ENCODE results near the gene EPHX1.
"Not testable (repeated sequence)": the region's sequence is repeated elsewhere in the genome, so short reads cannot be mapped to it uniquely, and the experiment has no call there.

EPHX1 gene

DNA sequence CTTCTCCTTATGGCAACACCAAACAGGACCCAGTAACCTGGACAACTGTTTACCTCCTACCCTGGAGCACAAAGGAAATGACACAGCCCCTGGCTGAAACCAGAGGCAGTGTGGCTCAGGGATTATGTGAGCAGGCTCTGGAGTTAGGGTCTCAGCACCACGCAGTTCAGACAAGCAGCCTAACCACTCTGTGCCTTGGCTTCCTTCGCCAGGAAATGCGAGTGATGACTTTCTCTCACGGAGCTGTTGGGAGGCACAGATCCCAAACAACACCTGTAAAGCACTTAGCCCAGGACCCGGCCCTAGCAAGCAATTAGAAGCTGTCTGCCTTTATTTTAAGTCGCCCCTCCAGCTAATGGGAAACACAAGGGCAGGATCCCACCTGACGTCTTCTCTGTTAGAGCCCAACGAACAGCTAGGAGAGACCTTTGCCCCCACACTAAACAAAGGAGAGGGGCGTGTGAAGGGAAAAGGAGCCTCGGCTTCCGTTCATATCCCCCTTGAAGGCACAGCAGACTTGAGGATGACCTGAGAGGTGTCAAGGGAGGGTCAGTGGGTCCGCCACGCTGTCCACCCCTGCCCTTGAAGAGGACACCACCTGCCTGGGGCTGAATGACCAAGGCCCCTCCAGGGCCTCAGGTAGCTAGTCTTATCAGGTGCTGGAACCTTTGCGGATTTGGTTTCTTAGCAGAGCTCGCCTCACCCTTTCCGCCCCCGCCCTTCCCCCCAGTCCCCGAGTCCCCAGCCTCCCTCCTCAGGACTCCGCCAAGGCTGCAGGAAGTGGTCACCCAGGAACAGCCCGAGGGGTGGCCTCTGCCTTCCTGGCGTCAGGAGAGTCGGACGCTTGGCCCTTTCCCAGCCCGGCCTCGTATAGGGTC, 71.4 kb downstream of the EPHX1 start:
- DNase-seq (ENCODE audit: low spot score), result peak; percentile 58

DNA sequence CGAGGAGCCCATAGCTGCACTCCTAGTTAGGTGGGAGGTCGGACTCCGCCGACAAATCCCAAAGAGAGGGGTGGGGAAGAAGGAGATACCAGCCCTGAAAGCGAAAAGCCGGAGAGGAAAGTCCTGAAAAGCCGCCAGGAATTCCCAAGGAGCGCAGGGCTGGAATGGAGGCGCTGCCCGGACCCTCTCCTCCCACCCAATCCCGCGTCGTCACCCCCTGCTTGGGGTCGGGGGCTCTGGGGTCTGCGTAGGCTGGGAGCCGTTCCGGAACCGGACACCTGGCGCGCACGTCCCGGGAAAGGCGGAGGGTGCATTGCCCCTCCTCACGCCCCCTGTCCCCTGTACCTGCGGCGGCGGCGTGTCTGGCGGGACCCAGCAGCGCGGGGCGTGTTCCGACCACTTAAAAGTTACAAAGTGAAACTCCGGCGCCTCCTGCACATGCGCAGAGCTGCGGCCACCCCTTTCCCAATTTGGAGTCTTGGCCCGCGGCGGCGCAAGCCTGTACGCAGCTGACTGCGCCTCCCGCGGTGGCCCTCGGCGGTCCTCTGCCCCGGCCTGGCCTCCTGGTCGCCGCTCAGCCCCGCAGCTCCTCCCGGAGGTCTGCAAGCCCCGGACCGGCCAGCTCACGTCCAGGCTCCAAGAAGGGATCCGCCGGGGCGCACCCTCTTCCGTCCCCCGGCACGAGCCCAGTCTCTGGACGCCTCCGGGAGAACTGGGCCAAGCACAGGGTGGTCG, 72.2 kb downstream of the EPHX1 start, which contains the start of gene TMEM63A:
TMEM63A (minus strand) TSS at position 422 of the 735 bp plus-strand sequence. CDS start 4,800 bp downstream, outside the sequence.
- peak; percentile 90 for DNase-seq (ENCODE audit: low spot score)

- no peak for DNase-seq (ENCODE audit: low spot score)
These were observed 73.0 kb downstream of the EPHX1 start for GRCh38 chr1:225882694-225883615.

DNA sequence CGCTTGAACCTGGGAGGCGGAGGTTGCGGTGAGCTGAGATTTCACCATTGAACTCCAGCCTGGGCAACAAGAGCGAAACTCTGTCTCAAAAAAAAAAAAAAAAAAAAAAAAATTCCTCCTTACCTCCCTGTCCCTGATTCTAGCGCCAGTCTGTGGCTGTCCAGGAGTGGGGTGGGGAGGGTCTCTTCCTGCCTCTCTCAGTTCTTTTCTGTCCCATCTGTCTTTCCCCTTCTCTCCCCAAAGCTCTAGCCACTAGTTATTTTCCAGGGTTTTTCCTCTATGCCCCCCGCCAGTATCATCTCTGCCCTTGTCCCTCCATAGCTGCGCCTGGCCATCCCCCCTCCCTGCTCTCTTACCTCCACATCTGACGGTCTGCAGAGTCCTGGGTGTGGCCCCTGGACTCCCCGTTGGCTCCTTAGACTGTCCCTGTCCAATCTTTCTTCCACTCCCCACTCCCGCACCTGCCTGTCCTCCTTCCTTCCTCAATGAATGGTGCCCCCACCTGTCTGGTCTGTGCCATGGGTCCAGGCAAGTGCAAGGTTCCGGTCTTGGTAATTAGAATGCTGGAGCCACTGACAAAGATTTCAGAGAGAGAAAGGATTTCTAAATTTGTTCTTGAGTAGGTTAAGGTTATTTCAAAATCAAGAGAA, 73.8 kb downstream of the EPHX1 start:
- DNase-seq (ENCODE audit: low spot score), result no peak

DNA sequence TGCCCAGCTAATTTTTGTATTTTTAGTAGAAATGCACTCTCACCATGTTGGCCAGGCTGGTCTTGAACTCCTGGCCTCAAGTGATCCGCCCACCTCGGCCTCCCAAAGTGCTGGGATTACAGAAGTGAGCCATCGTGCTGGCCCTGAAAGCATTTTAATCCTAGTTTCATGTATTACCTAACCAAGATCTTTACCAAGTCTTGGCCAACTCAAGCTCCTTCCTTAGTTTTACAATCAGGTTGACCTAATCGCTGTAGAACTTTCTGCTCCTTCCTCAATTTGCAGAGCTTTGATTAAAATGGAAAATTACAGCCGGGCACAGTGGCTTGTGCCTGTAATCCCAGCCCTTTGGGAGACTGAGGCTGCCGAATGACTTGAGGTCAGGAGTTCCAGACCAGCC, 75.4 kb downstream of the EPHX1 start:
- DNase-seq (ENCODE audit: low spot score), result no peak

GRCh38 chr1:225886159-225887029, 76.5 kb downstream of the EPHX1 start:
- DNase-seq (ENCODE audit: low spot score), result no peak

DNA sequence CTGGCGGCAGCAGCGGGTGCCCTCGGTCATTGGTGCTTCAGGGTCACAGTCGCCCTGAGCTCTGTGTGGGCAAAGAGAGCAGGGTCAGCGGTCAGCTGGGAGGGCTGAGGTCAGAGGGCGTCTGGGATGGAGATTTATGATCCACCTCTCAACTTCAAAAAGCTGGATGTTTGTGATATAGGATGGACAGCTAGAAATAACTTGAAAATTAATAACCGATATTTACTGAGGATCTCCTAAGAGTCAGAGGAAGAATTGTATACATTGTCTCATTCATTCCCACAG, 77.0 kb downstream of the EPHX1 start:
- no peak for DNase-seq (ENCODE audit: low spot score)

DNA sequence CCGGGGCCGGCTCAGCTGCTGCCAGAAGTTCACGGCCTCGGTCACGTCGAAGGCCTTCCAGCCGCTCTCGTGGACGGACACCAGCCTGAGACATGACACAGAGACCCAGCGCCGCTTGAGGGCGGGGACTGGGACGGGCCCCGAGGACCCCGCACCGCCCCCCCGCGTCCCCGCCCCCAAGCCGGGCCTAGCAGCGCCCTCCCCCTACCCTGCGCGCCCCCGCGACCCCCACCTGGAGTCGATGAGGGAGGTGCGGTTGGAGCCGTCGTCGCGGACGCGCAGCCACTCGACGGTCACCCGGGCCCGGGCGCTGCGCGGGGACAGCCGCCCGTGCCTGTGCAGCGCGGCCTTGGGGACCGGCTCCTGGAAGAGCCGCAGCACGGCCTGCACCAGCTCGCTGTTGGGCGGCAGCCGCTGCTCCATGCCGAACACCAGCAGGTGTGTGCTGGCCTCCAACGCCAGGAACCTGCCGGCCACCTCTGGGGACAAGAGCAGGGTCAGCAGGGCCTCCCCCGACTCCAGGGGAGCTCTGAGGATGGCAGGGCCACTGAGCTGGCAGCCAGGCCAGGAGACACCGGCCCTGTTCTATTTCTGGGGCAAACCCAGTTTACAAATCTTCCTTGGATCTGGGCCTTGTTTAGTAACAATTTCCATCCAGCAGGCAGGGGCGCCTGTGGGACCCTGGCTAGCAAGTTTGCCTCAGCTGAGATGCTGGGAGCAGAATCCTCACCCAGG, 77.8 kb downstream of the EPHX1 start:
- not testable (repeated sequence) for DNase-seq (ENCODE audit: low spot score)

GRCh38 chr1:225888289-225888897, 78.5 kb downstream of the EPHX1 start:
- no peak for DNase-seq (ENCODE audit: low spot score)

DNA sequence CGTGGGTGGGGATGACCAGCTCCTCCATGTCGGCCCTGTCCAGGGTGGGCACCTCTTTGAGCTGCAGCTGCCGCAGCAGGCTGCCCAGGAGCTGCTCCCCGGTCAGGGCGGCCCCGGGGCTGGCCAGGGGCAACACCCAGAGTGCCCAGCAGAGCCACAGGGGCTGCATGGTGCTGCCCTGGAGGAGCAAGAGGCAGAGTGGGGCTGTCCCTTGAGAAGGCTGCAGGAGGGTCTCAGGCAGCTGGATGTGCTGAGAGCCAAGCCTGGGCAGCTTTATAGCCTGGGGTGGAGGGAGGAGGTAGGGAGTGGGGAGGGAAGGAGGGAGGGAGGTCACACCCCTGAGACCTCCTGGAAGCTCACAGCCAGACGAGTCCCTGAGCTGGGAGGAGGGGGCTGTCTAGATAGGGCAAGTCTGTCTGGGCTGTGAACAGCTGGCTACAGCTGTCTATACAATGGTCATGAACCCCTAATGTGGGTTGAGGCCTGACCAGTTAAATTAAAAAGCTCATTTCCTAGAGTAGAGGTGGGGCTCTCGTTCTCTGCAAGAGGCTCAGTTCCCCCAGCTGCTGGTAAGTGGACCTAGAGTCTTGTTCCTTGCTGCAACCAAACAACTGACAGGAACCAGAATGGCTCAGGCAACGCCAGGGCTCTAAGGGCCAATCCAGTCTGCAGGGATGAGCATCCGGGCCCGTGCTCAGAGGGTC, 79.1 kb downstream of the EPHX1 start, which contains the start of gene LEFTY1:
LEFTY1 (minus strand) TSS at position 249 of the 704 bp plus-strand sequence; CDS start at position 169, 80 bp downstream.
- DNase-seq (ENCODE audit: low spot score), result no peak

GRCh38 chr1:225889743-225890142, 79.8 kb downstream of the EPHX1 start:
- DNase-seq (ENCODE audit: low spot score), result no peak

DNA sequence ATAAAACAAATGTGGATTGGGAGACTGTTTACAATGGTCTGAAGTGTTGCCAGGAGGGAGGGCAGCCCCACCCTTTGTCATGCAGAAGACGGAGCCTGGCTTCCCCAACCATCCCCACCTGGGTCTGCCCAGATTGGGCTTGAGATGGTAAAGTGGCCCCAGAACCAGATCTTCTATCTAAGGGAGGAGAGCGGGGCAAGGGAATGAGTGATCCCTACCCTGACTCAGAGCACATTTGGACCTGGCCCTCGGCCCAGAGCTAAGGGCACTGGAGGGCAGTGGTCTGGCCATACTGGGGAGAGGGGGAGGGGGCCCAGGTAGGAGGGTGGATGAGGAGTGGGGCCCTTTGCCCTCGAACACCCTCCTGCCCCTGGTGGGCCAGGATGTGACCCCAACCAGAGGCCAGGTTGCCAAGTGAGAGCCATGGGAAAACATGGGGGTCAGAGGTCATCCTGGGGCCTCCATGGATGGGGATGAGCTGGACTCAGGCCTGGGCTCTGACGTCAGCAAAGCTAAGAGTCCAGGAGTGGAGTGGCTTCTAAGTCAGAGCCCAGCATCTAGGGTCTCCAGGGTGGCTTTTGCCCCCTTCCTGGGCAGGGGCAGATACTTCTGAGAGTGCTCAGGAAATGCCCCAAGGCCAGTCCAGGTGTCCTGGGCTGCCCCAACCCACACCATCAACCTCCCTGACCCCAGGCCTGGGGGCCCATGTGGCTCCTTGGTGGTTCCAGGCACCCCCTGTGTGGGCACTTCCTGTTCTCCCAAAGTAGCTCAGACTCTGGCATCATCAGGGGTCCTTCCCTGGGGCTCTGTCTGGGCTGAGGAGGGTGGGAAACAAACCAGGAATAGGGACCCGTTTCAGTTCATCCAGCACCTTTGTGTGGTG, 80.7 kb downstream of the EPHX1 start:
- no peak for DNase-seq (ENCODE audit: low spot score)

DNA sequence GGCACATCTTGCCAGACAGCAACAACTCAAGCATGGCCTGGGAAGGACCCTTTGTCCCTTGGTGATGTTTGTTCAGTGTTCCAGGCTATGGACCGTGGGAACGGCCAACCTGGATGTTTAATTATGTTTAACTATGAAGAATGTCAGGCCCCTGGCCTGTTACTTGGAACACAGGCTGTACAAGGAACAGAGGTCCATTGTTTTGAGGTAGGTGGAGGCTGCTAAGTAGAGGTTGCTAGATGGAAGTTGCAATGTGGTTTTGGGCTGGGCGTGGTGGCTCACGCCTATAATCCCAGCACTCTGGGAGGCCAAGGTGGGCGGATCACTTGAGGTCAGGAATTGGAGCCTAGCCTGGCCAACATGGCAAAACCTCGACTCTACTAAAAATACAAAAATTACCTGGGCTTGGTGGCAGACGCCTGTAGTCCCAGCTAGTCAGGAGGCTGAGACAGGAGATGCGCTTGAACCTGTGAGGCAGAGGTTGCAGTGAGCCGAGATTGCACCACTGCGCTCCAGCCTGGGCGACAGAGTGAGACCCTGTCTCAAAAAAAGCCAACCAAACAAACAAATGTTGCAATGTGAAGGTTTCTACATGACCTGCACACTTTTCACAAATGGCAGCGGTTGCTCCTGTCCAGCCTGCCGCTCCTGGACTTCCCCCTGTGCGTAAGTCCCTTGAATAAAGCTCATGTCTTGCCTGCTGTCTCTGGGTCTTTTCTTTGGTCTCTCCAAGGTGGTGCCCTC, 81.5 kb downstream of the EPHX1 start:
- no peak for DNase-seq (ENCODE audit: low spot score)

- DNase-seq (ENCODE audit: low spot score), result no peak
These were observed 82.4 kb downstream of the EPHX1 start for GRCh38 chr1:225892307-225892706.

Data from CD4-positive, alpha-beta T cell treated with Interleukin-15 for 4 hours (primary cell).